Hematopoietic multipotent progenitor cell treated with erythropoietin and hydrocortisone succinate and interleukin-3 and kit ligand, for 6 days (in vitro differentiated cells): Measurements from ENCODE around the gene LRRC3C.
"Not testable (repeated sequence)": the region's sequence is repeated elsewhere in the genome, so short reads cannot be mapped to it uniquely, and the experiment has no call there.

Experiments
- DNase-seq: peaks from one replicate; pipeline ENCODE4 v3.0.0-alpha.2; 2015

The LRRC3C gene

GRCh38 chr17:39927101-39927928 is at the start of gene LRRC3C, which contains the start of gene ORMDL3:
Gene LRRC3C, plus strand, starts transcription at chr17:39927732. Its CDS starts 13,792 bp downstream, at chr17:39941524.
Gene ORMDL3, minus strand, starts transcription at chr17:39927601. Its CDS starts 3,398 bp downstream, at chr17:39924203.
- DNase-seq: peak; percentile 94

GRCh38 chr17:39886102-39886501 is 41.4 kb upstream of the LRRC3C start:
- DNase-seq: not testable (repeated sequence)

GRCh38 chr17:39887078-39887477 is 40.5 kb upstream of the LRRC3C start:
- no peak for DNase-seq

GRCh38 chr17:39889200-39889599 is 38.3 kb upstream of the LRRC3C start:
- no peak for DNase-seq

- peak; percentile 55 for DNase-seq
These were observed 32.7 kb upstream of the LRRC3C start for GRCh38 chr17:39894681-39895376.

- DNase-seq: no peak
These were observed 29.4 kb upstream of the LRRC3C start for GRCh38 chr17:39898088-39898487.

- DNase-seq: no peak
These were observed 28.3 kb upstream of the LRRC3C start for GRCh38 chr17:39899215-39899614.

- not testable (repeated sequence) for DNase-seq
These were observed 25.5 kb upstream of the LRRC3C start for GRCh38 chr17:39902027-39902426.

GRCh38 chr17:39903158-39903884 is 24.2 kb upstream of the LRRC3C start:
- peak; percentile 81 for DNase-seq

- no peak for DNase-seq
These were observed 22.6 kb upstream of the LRRC3C start for GRCh38 chr17:39904990-39905288.

GRCh38 chr17:39908789-39909352 is 18.7 kb upstream of the LRRC3C start:
- DNase-seq: no peak

- DNase-seq: no peak
These were observed 13.5 kb upstream of the LRRC3C start for GRCh38 chr17:39913989-39914388.

GRCh38 chr17:39915559-39915958 is 12.0 kb upstream of the LRRC3C start:
- no peak for DNase-seq

GRCh38 chr17:39916918-39917317 is 10.6 kb upstream of the LRRC3C start:
- DNase-seq: peak; percentile 13

- DNase-seq: peak; percentile 73
These were observed 8.3 kb upstream of the LRRC3C start for GRCh38 chr17:39919087-39919683.

- no peak for DNase-seq
These were observed 7.0 kb upstream of the LRRC3C start for GRCh38 chr17:39920218-39921210.

GRCh38 chr17:39921323-39921722 is 6.2 kb upstream of the LRRC3C start:
- peak; percentile 51 for DNase-seq

GRCh38 chr17:39922006-39922405 is 5.5 kb upstream of the LRRC3C start:
- no peak for DNase-seq

- DNase-seq: no peak
These were observed 4.3 kb upstream of the LRRC3C start for GRCh38 chr17:39923230-39923629.

- DNase-seq: no peak
These were observed 3.5 kb upstream of the LRRC3C start for GRCh38 chr17:39923836-39924690.

- no peak for DNase-seq
These were observed 2.9 kb upstream of the LRRC3C start for GRCh38 chr17:39924691-39925055.
